22Rv1 (cell line): ENCODE measurements around the gene RNF213.

Experiments
- ZFX ChIP-seq: fragments of 450-650 bp; IDR thresholded peaks from 2 replicates; pipeline ENCODE4 v1.6.1; 2017; ENCODE audit warnings: antibody characterized with exemption, borderline replicate concordance
- TF ChIP-seq, protein P1 (sequence below): fragments of 450-650 bp; IDR thresholded peaks from 2 replicates; pipeline ENCODE4 v1.5.1; 2017; ENCODE audit warnings: mild to moderate bottlenecking

DNA sequence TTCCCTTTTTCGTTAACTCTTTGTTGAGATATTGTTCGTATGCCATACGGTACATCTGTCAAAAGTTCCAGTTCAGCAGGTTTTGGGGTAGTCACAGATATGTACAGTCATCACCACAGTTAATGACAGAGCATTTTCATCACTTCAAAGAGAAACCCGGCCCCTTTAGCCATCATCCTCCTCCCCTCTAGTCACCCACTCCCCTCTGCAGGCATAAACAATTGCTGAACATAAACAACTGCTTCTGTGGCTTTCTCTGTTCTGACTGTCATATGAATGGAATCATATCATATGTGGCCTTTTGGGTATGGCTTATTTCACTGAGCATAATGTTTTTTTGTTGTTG, 59.3 kb downstream of the RNF213 start:
- TF ChIP-seq, protein P1, sequence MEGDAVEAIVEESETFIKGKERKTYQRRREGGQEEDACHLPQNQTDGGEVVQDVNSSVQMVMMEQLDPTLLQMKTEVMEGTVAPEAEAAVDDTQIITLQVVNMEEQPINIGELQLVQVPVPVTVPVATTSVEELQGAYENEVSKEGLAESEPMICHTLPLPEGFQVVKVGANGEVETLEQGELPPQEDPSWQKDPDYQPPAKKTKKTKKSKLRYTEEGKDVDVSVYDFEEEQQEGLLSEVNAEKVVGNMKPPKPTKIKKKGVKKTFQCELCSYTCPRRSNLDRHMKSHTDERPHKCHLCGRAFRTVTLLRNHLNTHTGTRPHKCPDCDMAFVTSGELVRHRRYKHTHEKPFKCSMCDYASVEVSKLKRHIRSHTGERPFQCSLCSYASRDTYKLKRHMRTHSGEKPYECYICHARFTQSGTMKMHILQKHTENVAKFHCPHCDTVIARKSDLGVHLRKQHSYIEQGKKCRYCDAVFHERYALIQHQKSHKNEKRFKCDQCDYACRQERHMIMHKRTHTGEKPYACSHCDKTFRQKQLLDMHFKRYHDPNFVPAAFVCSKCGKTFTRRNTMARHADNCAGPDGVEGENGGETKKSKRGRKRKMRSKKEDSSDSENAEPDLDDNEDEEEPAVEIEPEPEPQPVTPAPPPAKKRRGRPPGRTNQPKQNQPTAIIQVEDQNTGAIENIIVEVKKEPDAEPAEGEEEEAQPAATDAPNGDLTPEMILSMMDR, result no peak
- no peak for TF ChIP-seq ZFX
